AG08396 (cell line): ENCODE data around the gene STARD5.
A peak's percentile ranks its signal among the peaks of the same experiment; 100 is the strongest.
"Not testable (repeated sequence)": the region's sequence is repeated elsewhere in the genome, so short reads cannot be mapped to it uniquely, and the experiment has no call there.

Experiments used
- DNase-seq: peaks from one replicate; pipeline ENCODE4 v3.0.0; 2012; ENCODE audit warnings: low spot score, mixed read lengths

The STARD5 gene

GRCh38 chr15:81337241-81337640 lies 13.3 kb upstream of the STARD5 start:
- no peak for DNase-seq

- DNase-seq = peak; percentile 12
These were observed 12.6 kb upstream of the STARD5 start for GRCh38 chr15:81336568-81336967.

GRCh38 chr15:81335631-81336030 lies 11.7 kb upstream of the STARD5 start:
- no peak for DNase-seq

- no peak for DNase-seq
These were observed 11.0 kb upstream of the STARD5 start for GRCh38 chr15:81334768-81335435.

GRCh38 chr15:81333363-81333762 lies 9.4 kb upstream of the STARD5 start:
- no peak for DNase-seq

- no peak for DNase-seq
These were observed 8.4 kb upstream of the STARD5 start for GRCh38 chr15:81332326-81332725.

GRCh38 chr15:81331600-81331999 lies 7.7 kb upstream of the STARD5 start:
- DNase-seq = no peak

GRCh38 chr15:81331141-81331540 lies 7.2 kb upstream of the STARD5 start:
- DNase-seq = not testable (repeated sequence)

- DNase-seq = no peak
These were observed 6.6 kb upstream of the STARD5 start for GRCh38 chr15:81330366-81331090.

GRCh38 chr15:81329446-81329845 lies 5.5 kb upstream of the STARD5 start:
- no peak for DNase-seq

- peak; percentile 66 for DNase-seq
These were observed 3.6 kb upstream of the STARD5 start for GRCh38 chr15:81327516-81327915.

GRCh38 chr15:81326466-81327212 lies 2.7 kb upstream of the STARD5 start:
- no peak for DNase-seq

GRCh38 chr15:81323559-81323943 lies 390 bp downstream of the STARD5 start:
- DNase-seq = no peak

GRCh38 chr15:81322676-81323253 lies 1.2 kb downstream of the STARD5 start:
- no peak for DNase-seq

GRCh38 chr15:81321667-81322066 lies 2.3 kb downstream of the STARD5 start:
- no peak for DNase-seq

- no peak for DNase-seq
These were observed 6.3 kb downstream of the STARD5 start for GRCh38 chr15:81317642-81318017.

GRCh38 chr15:81316267-81316666 lies 7.7 kb downstream of the STARD5 start:
- DNase-seq = no peak

- DNase-seq = no peak
These were observed 8.3 kb downstream of the STARD5 start for GRCh38 chr15:81315452-81316175.

GRCh38 chr15:81314378-81314777 lies 9.6 kb downstream of the STARD5 start:
- DNase-seq = no peak

- DNase-seq = no peak
These were observed 10.3 kb downstream of the STARD5 start for GRCh38 chr15:81313686-81314085.

GRCh38 chr15:81312790-81313543 lies 11.0 kb downstream of the STARD5 start:
- DNase-seq = peak; percentile 90
